Measurements from ENCODE around the gene UCHL5.

The UCHL5 gene, protein sequence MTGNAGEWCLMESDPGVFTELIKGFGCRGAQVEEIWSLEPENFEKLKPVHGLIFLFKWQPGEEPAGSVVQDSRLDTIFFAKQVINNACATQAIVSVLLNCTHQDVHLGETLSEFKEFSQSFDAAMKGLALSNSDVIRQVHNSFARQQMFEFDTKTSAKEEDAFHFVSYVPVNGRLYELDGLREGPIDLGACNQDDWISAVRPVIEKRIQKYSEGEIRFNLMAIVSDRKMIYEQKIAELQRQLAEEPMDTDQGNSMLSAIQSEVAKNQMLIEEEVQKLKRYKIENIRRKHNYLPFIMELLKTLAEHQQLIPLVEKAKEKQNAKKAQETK

GRCh38 chr1:193059282-193060114 lies at the start of gene UCHL5, which contains the start of gene RO60:
Gene UCHL5, minus strand, starts transcription at chr1:193059360. Its CDS starts 100 bp downstream, at chr1:193059260.
Gene RO60, plus strand, starts transcription at chr1:193059612. Its CDS starts 9,443 bp downstream, at chr1:193069055.
- DNase-seq (ENCODE audit: low read depth in 2 of 2): peak; percentile 97 to 98

GRCh38 chr1:193108471-193108870 lies 49.3 kb upstream of the UCHL5 start:
- DNase-seq (ENCODE audit: low read depth in 2 of 2): no peak

- no peak for DNase-seq (ENCODE audit: low read depth in 2 of 2)
Measured at GRCh38 chr1:193105821-193106177, 46.6 kb upstream of the UCHL5 start.

GRCh38 chr1:193104907-193105820 lies 46.0 kb upstream of the UCHL5 start, which contains the start of gene GLRX2:
Gene GLRX2, minus strand, starts transcription at chr1:193105414. Its CDS starts 32 bp downstream, at chr1:193105382.
- DNase-seq (ENCODE audit: low read depth in 2 of 2): peak; percentile 52 to 60

- peak in 1 of 2 experiments; percentile 17 for DNase-seq (ENCODE audit: low read depth in 2 of 2)
Measured at GRCh38 chr1:193104502-193104906, 45.3 kb upstream of the UCHL5 start.

DNA sequence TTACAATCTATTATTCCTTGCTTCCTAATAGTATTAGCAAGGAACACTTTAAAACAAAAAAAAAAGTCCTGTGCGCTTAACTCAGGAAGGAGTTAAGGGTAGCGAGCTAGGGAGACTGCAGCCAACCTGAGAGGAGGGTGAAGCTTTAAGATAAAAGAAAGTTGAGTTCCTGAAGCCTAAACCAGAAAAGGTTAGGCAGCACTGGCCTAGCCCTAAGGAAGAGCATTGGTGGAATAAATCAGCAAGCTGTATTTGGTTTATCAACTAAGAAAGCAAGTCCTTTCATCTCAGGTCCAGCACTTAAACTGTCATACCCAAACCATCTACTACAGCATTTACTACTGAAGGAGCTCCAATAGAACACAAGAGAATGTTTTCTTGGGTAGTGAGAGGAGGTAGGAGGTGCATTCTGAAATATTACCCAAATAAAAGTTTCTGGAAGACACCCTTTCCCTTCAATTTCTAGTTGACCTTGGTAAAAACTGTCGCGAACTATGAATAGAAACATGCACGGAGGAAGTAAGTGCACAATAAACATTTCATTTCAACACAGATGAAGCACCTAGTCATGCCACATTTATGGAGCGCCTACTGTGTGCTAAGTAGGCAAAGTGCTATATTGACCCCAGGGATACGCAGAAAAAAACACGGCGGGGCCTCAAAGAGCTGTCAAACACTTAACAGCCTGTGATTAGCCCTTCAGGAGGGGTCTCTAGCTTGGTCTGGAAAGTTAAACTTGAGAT lies 44.8 kb upstream of the UCHL5 start:
- no peak for DNase-seq (ENCODE audit: low read depth in 2 of 2)

DNA sequence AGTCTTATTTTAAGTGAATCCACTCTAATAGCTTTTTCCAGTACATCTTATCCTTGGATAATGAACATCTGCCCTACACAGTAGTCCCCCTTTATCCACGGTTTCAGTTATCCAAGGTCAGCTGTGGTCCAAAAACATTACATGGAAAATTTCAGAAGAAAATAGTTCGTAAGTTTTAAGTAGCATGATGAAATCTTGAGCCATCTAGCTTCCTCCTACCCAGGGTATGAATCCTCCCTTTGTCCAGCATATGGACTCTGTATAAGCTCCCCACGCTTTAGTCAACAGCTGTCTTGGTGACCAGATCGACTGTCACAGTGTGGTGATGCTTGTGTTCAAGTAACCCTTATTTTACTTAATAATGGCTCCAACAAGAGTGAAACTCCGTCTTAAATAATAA lies 43.5 kb upstream of the UCHL5 start:
- no peak for DNase-seq (ENCODE audit: low read depth in 2 of 2)

GRCh38 chr1:193094112-193094511 lies 35.0 kb upstream of the UCHL5 start:
- DNase-seq (ENCODE audit: low read depth in 2 of 2): no peak

DNA sequence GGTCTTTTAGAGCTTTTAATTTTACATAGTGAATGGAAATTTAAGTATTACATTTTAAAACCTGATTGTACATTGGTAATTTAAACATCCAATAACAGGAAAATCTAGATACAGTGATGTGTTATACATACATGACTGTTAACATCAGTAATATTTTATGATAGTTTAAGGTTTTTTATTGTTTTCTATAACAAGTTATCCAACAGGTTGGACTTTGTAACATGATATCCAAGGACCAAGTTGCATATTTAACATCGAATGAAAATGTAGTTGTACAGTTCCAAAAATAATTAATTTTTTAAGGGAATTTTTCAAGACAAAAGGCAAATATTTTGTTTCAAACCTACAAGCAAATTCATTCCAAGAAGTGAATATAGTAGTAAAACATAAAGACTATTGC lies 31.7 kb upstream of the UCHL5 start:
- no peak for DNase-seq (ENCODE audit: low read depth in 2 of 2)

- DNase-seq (ENCODE audit: low read depth in 2 of 2): no peak
Measured at GRCh38 chr1:193087893-193088292, 28.7 kb upstream of the UCHL5 start.

DNA sequence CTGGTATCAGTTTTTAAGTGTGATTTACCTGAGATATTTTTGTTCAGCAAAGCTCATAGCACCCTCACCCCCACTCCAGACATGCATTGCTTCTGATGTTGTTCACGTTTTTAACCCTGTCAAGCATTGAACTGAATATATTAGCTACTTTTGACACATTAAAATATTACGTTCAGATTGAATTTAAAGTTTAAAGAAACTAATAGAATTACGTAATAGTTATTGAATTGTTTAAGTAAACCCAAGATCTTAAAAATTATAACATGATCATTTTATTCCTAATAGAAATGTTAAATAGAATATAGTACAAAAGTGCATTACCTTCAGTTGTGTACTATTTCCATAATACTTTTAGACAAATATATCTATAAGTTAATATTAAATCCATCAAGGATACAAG lies 27.2 kb upstream of the UCHL5 start:
- no peak for DNase-seq (ENCODE audit: low read depth in 2 of 2)

GRCh38 chr1:193085263-193085662 lies 26.1 kb upstream of the UCHL5 start:
- no peak for DNase-seq (ENCODE audit: low read depth in 2 of 2)

DNA sequence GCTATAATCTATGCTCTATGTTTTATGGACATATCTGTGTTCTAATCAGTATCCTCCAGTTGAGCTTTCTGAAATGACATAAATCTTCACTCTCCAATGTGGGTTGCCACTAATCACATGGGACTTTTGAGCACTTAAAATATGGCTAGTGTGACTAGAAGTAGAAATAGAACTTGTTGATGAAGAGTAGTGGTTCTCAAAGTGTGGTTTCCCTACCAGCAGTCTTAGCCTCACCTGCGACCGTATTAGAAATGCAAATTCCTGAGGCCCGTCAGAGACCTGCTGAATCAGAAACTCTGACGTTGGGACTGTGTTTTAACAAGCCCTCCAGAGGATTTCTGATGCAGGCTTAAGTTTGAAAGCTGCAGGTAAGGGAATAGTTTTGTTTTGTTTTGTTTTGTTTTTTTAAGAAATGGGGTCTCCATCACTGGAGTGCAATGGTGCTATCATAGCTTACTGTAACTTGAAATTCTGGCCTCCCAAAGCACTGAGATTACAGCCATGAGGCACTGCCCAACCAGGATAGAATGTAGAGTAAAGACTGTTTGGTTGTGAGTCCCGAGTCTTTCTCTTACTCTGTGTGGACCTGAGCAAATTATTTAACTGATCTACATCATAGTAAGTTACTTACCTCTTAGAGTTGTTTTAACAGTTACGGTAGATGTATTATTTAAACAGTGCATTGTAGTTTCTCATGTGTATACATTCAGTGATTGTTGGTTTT lies 24.4 kb upstream of the UCHL5 start:
- no peak for DNase-seq (ENCODE audit: low read depth in 2 of 2)

DNA sequence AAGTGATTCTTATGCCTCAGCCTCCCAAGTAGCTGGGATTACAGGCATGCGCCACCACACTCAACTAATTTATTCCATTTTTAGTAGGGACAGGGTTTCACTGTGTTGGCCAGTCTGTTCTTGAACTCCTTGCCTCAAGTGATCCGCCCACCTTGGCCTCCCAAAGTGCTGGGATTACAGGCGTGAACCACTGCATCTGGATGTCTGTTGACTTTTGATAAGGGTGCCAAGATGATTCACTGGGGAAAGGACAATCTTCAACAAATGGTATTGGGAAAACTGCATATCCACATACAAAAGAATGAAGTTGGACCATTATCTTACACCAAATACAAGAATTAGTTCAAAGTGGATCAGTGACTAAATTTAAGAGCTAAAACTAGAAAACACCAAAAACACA lies 20.0 kb upstream of the UCHL5 start:
- DNase-seq (ENCODE audit: low read depth in 2 of 2): no peak

GRCh38 chr1:193077991-193078390 lies 18.8 kb upstream of the UCHL5 start:
- DNase-seq (ENCODE audit: low read depth in 2 of 2): no peak

DNA sequence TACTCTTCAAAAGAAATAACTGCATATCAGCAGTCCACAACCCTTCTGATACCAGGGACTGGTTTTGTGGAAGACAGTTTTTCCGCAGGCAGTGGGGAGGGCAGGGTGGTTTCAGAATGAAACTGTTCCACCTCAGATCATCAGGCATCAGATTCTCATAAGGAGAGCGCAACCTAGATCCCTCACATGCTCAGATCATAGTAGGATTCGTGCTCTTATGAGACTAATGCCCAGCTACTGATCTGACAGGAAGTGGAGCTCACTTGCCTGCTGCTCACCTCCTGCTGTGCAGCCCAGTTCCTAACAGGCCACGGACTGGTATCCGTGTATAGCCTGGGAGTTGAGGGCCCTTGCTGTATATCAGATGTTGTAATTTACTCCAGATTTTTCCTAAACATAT lies 11.8 kb upstream of the UCHL5 start:
- no peak for DNase-seq (ENCODE audit: low read depth in 2 of 2)

DNA sequence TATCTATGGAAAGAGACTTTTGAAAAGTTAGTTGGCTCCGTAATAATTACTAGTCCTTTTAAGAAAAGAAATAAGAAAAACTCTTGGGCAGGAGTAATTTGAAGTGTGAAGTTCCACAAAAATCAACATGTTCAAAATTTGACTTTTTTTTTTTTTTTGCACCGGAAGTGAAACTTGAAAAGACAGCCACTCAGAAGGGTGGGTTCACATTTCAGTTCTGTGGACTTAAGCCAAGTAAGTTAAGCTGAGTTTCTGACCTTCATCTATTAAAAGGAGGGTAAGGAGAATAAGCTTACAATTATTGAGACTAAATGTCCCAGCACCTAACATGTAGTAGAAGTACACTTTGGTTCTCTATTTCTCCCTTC lies 11.2 kb upstream of the UCHL5 start:
- no peak for DNase-seq (ENCODE audit: low read depth in 2 of 2)

DNA sequence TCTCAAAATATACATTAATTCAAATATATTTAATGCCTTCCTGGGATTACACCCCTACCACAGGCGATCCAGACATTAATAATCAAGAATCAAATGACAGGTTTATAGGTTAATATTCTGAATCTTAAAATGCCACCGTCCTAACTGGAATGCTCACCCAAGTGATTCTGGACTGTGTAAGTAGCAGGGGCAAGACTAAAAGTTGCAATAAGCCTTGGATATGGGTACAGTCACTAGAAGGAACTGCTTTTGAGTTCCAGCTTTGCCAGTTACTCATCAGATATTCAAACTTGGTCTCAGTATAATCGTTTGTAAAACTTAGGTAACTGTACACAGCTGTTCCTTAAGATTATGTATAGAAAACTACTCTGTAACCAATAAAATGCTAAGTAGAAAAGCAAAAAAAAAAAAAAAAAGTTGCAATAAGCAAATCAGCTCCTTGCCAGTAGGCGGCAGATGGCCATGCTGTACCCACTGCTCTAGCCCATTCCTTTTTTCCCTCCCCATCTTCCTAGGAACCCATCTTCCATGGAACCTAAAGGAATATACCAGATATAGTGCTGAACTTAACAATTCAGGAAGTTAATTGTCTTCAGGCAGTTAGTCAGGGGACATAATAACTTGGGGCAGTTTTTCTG lies 10.7 kb upstream of the UCHL5 start:
- DNase-seq (ENCODE audit: low read depth in 2 of 2): no peak

GRCh38 chr1:193068013-193068412 lies 8.9 kb upstream of the UCHL5 start:
- DNase-seq (ENCODE audit: low read depth in 2 of 2): no peak

- no peak for DNase-seq (ENCODE audit: low read depth in 2 of 2)
Measured at GRCh38 chr1:193066606-193067005, 7.4 kb upstream of the UCHL5 start.

Data from fibroblast of skin of left quadriceps (primary cell).